H9 (cell line): ENCODE measurements around the gene FAM120A. TPM values are rescaled to one million over a fixed set of nuclear protein-coding genes. Genes with fewer than 3 reads are reported as not detected.

Source experiments
- DNase-seq: peaks from one replicate; pipeline ENCODE4 v3.0.0-alpha.2; 2017
- H2AFZ ChIP-seq: one replicate; pipeline ENCODE4 v1.6.1; 2013; ENCODE audit warnings: mild to moderate bottlenecking, low read length, control low read depth, moderate library complexity
- H2AK5ac ChIP-seq: 2 replicates; pipeline ENCODE4 v1.6.1; 2013; ENCODE audit warnings: low read length, control low read depth, mixed read lengths; ENCODE audit not compliant: insufficient read length
- H2BK120ac ChIP-seq: one replicate; pipeline ENCODE4 v1.6.1; 2013; ENCODE audit warnings: low read depth, mild to moderate bottlenecking, low read length, control low read depth, inconsistent platforms; ENCODE audit not compliant: poor library complexity, severe bottlenecking
- H2BK12ac ChIP-seq: 2 replicates; pipeline ENCODE4 v1.6.1; 2013; ENCODE audit warnings: low read length, control low read depth, mixed read lengths, low read depth; ENCODE audit not compliant: insufficient read length
- H2BK15ac ChIP-seq: 2 replicates; pipeline ENCODE4 v1.6.1; 2013; ENCODE audit warnings: low read depth, low read length, control low read depth
- H2BK20ac ChIP-seq: one replicate; pipeline ENCODE4 v1.6.1; 2013; ENCODE audit warnings: low read depth, mild to moderate bottlenecking, low read length, control low read depth, inconsistent platforms; ENCODE audit not compliant: poor library complexity, severe bottlenecking
- H2BK5ac ChIP-seq: 2 replicates; pipeline ENCODE4 v1.6.1; 2013; ENCODE audit warnings: low read length, control low read depth, mixed read lengths; ENCODE audit not compliant: insufficient read length
- H3K14ac ChIP-seq: 2 replicates; pipeline ENCODE4 v1.6.1; 2013; ENCODE audit warnings: low read length, control low read depth; ENCODE audit not compliant: insufficient read depth
- H3K18ac ChIP-seq: 2 replicates; pipeline ENCODE4 v1.6.1; 2013; ENCODE audit warnings: low read depth, mild to moderate bottlenecking, mixed read lengths, low read length, control low read depth; ENCODE audit not compliant: insufficient read length
- H3K23ac ChIP-seq: 2 replicates; pipeline ENCODE4 v1.6.1; 2013; ENCODE audit warnings: low read length, control low read depth, mixed read lengths, low read depth; ENCODE audit not compliant: insufficient read length
- H3K23me2 ChIP-seq: 2 replicates; pipeline ENCODE4 v1.6.1; 2013; ENCODE audit warnings: low read depth, mild to moderate bottlenecking, mixed read lengths, low read length, control low read depth; ENCODE audit not compliant: insufficient read length, poor library complexity, severe bottlenecking
- H3K27ac ChIP-seq: 2 replicates; pipeline ENCODE4 v1.5.1; 2013; ENCODE audit warnings: low read length, control low read depth, mixed read lengths, low read depth; ENCODE audit not compliant: insufficient read length
- H3K27me3 ChIP-seq: 2 replicates; pipeline ENCODE4 v1.6.1; 2013; ENCODE audit warnings: low read length, control low read depth, inconsistent platforms; ENCODE audit not compliant: insufficient read depth
- H3K4ac ChIP-seq: 2 replicates; pipeline ENCODE4 v1.6.1; 2013; ENCODE audit warnings: low read depth, mild to moderate bottlenecking, control low read depth, inconsistent platforms, low read length, moderate library complexity
- H3K4me1 ChIP-seq: 2 replicates; pipeline ENCODE4 v1.6.1; 2013; ENCODE audit warnings: low read length, control low read depth, inconsistent platforms; ENCODE audit not compliant: insufficient read depth
- H3K4me2 ChIP-seq: 2 replicates; pipeline ENCODE4 v1.6.1; 2013; ENCODE audit warnings: low read length, control low read depth, mixed read lengths; ENCODE audit not compliant: insufficient read length, insufficient read depth
- H3K56ac ChIP-seq: 2 replicates; pipeline ENCODE4 v1.6.1; 2013; ENCODE audit warnings: low read depth, mild to moderate bottlenecking, mixed read lengths, low read length, control low read depth; ENCODE audit not compliant: insufficient read length
- H3K79me1 ChIP-seq: 2 replicates; pipeline ENCODE4 v1.6.1; 2013; ENCODE audit warnings: low read depth, mild to moderate bottlenecking, moderate library complexity, low read length, control low read depth, inconsistent platforms; ENCODE audit not compliant: insufficient read depth, poor library complexity, severe bottlenecking
- H3K79me2 ChIP-seq: 2 replicates; pipeline ENCODE4 v1.6.1; 2013; ENCODE audit warnings: low read length, control low read depth, inconsistent platforms; ENCODE audit not compliant: insufficient read depth
- H3K9ac ChIP-seq: 2 replicates; pipeline ENCODE4 v1.6.1; 2013; ENCODE audit warnings: low read length, control low read depth, mixed read lengths; ENCODE audit not compliant: insufficient read length; ENCODE audit errors: extremely low read depth
- H3K9me3 ChIP-seq: one replicate; pipeline ENCODE4 v1.6.1; 2013; ENCODE audit warnings: low read depth, low read length, inconsistent platforms; ENCODE audit not compliant: control insufficient read depth
- H3T11ph ChIP-seq: one replicate; pipeline ENCODE4 v1.6.1; 2013; ENCODE audit warnings: mild to moderate bottlenecking, low read length, control low read depth, inconsistent platforms
- H4K20me1 ChIP-seq: one replicate; pipeline ENCODE4 v1.6.1; 2013; ENCODE audit not compliant: control insufficient read depth, insufficient read length, insufficient read depth
- H4K5ac ChIP-seq: 2 replicates; pipeline ENCODE4 v1.6.1; 2013; ENCODE audit warnings: low read depth, mild to moderate bottlenecking, mixed read lengths, low read length, control low read depth; ENCODE audit not compliant: insufficient read length
- H4K8ac ChIP-seq: replicated peaks from 2 replicates; pipeline ENCODE4 v1.6.1; 2013; ENCODE audit warnings: low read length, control low read depth, mixed read lengths, low read depth; ENCODE audit not compliant: insufficient read length
- H4K91ac ChIP-seq: 2 replicates; pipeline ENCODE4 v1.6.1; 2013; ENCODE audit warnings: low read depth, mild to moderate bottlenecking, moderate library complexity, mixed read lengths, low read length, control low read depth; ENCODE audit not compliant: insufficient read length
- H3K27ac Mint-ChIP-seq, 3 experiments: 2 replicates in 2 of 3; 3 replicates in 1 of 3; pipeline ENCODE4 v1.8.0; 2020 to 2021; ENCODE audit warnings: mixed read lengths in 3 of 3, mild to moderate bottlenecking in 1 of 3, moderate library complexity in 1 of 3
- H3K27me3 Mint-ChIP-seq: 2 replicates; pipeline ENCODE4 v1.8.0; 2021; ENCODE audit warnings: low read depth, mild to moderate bottlenecking, moderate library complexity, mixed read lengths
- H3K36me3 Mint-ChIP-seq, 3 experiments: 2 replicates in 2 of 3; 3 replicates in 1 of 3; pipeline ENCODE4 v1.8.0; 2020 to 2021; ENCODE audit warnings: low read depth in 3 of 3, mixed read lengths in 3 of 3; ENCODE audit not compliant: insufficient read depth in 1 of 3
- H3K4me1 Mint-ChIP-seq, 2 experiments: 2 replicates each; pipeline ENCODE4 v1.8.0; 2020; ENCODE audit warnings: mixed read lengths in 2 of 2
- H3K4me3 Mint-ChIP-seq, 2 experiments: 2 replicates in 1 of 2; 3 replicates in 1 of 2; pipeline ENCODE4 v1.8.0; 2020 to 2021; ENCODE audit warnings: mild to moderate bottlenecking in 2 of 2, mixed read lengths in 2 of 2, moderate library complexity in 1 of 2
- H3K9me3 Mint-ChIP-seq, 2 experiments: 2 replicates in 1 of 2; 3 replicates in 1 of 2; pipeline ENCODE4 v1.8.0; 2020; ENCODE audit warnings: mild to moderate bottlenecking in 2 of 2, mixed read lengths in 2 of 2, moderate library complexity in 1 of 2
- CTCF ChIP-seq: fragments of 200-600 bp; sonication (generic); conservative IDR thresholded peaks from 3 replicates; pipeline ENCODE4 v1.8.0; 2021; ENCODE audit warnings: antibody characterized with exemption, mild to moderate bottlenecking
- WGBS: extraction: QIAGEN DNeasy Blood & Tissue Kit; methylation state at CpG from one replicate; pipeline ENCODE4 v1.1.7; 2013; ENCODE audit warnings: missing lambda C conversion rate, low lambda C conversion rate, mixed read lengths; ENCODE audit not compliant: insufficient read length; ENCODE audit errors: extremely low coverage; 5-methylcytosine and 5-hydroxymethylcytosine counted together
- total RNA-seq: library from RNA; stranded (reverse); gene quantifications from 2 replicates; pipeline ENCODE4 v1.2.1, GENCODE V29; 2021

The FAM120A gene
- total RNA-seq, 1 experiment from 2014 or later = 57.7 TPM

GRCh38 chr9:93585695-93586094 lies 134.2 kb downstream of the FAM120A start:
- peaks cover 3% of the 10 kb centered on the region; the same call in 1 of the 2 replicates for H3K79me2 ChIP-seq
- H3K27ac ChIP-seq = no peak overlapping the region
- H3K23me2 ChIP-seq = no peaks in the 10 kb centered on the region
- H3K36me3 Mint-ChIP-seq = no peaks in the 10 kb centered on the region; a peak in 2 of 7 replicates
- no CpG with 5 or more reads among the region's 4 CpGs for WGBS
- H4K91ac ChIP-seq = no peak overlapping the region
- H3K18ac ChIP-seq = no peak overlapping the region
- H3K4me1 ChIP-seq = peaks cover 4% of the 10 kb centered on the region; the same call in 1 of the 2 replicates
- no peak for TF ChIP-seq CTCF
- peaks cover 29 to 30% of the 10 kb centered on the region in 2 experiments for H3K4me1 Mint-ChIP-seq
- no peak overlapping the region for H4K8ac ChIP-seq
- no peak overlapping the region for H2BK12ac ChIP-seq
- no peak overlapping the region for H2BK20ac ChIP-seq
- H4K5ac ChIP-seq = no peak overlapping the region
- no peak overlapping the region for H2AK5ac ChIP-seq
- H3K23ac ChIP-seq = no peak overlapping the region
- peaks cover 0 to 5% of the 10 kb centered on the region in 2 experiments; a peak in 1 of 5 replicates for H3K9me3 Mint-ChIP-seq
- peaks cover 8% of the 10 kb centered on the region for H3K79me1 ChIP-seq
- no peak overlapping the region for H3K56ac ChIP-seq
- H3T11ph ChIP-seq = no peak overlapping the region
- H3K27ac Mint-ChIP-seq = peak overlapping the region in 2 of 3 experiments; percentile 73 to 90; a peak in 3 of 7 replicates
- H3K4ac ChIP-seq = no peak overlapping the region
- H3K27me3 ChIP-seq = no peaks in the 10 kb centered on the region
- H3K4me3 Mint-ChIP-seq = no peak overlapping the region
- H2AFZ ChIP-seq = no peak overlapping the region
- no peak for DNase-seq
- H3K9me3 ChIP-seq = no peaks in the 10 kb centered on the region
- no peaks in the 10 kb centered on the region for H4K20me1 ChIP-seq
- no peak overlapping the region for H3K4me2 ChIP-seq
- no peaks in the 10 kb centered on the region for H3K27me3 Mint-ChIP-seq
- H2BK15ac ChIP-seq = no peak overlapping the region
- no peak overlapping the region for H2BK5ac ChIP-seq
- H3K9ac ChIP-seq = no peak overlapping the region
- no peak overlapping the region; the same call in 1 of the 2 replicates for H3K14ac ChIP-seq
- H2BK120ac ChIP-seq = no peak overlapping the region
